Karpas-422 (cell line): ENCODE results near the gene COL4A4. TPM values are rescaled to one million over a fixed set of nuclear protein-coding genes. Genes with fewer than 3 reads are reported as not detected.

ENCODE experiments used
- DNase-seq: peaks from one replicate; pipeline ENCODE4 v3.0.0-alpha.2; 2015
- H2AFZ ChIP-seq: fragments of 200-600 bp; sonication (generic); 2 replicates; pipeline ENCODE4 v1.6.1; 2014; ENCODE audit warnings: antibody characterized with exemption, low read length, mixed read lengths
- H3K27ac ChIP-seq: fragments of 200-600 bp; sonication (generic); 2 replicates; pipeline ENCODE4 v1.5.1; 2014; ENCODE audit warnings: mild to moderate bottlenecking, low read length, moderate library complexity
- H3K27me3 ChIP-seq: fragments of 200-600 bp; sonication (generic); 2 replicates; pipeline ENCODE4 v1.6.1; 2014; ENCODE audit warnings: low read length, mixed read lengths
- H3K36me3 ChIP-seq: fragments of 200-600 bp; sonication (generic); 2 replicates; pipeline ENCODE4 v1.6.1; 2014; ENCODE audit warnings: low read length, mixed read lengths; ENCODE audit not compliant: insufficient read depth
- H3K4me1 ChIP-seq: fragments of 200-600 bp; sonication (generic); 2 replicates; pipeline ENCODE4 v1.6.1; 2014; ENCODE audit warnings: mild to moderate bottlenecking, low read length, mixed read lengths
- H3K4me2 ChIP-seq: fragments of 200-600 bp; sonication (generic); 2 replicates; pipeline ENCODE4 v1.6.1; 2014; ENCODE audit warnings: low read length, low read depth, mild to moderate bottlenecking; ENCODE audit not compliant: poor library complexity, severe bottlenecking
- H3K4me3 ChIP-seq: fragments of 200-600 bp; sonication (generic); 2 replicates; pipeline ENCODE4 v1.5.1; 2014; ENCODE audit warnings: mild to moderate bottlenecking, antibody characterized with exemption, low read length, mixed read lengths
- H3K79me2 ChIP-seq: fragments of 200-600 bp; sonication (generic); 2 replicates; pipeline ENCODE4 v1.6.1; 2014; ENCODE audit warnings: mild to moderate bottlenecking, low read length, mixed read lengths
- H3K9ac ChIP-seq: fragments of 200-600 bp; sonication (generic); 2 replicates; pipeline ENCODE4 v1.6.0; 2014; ENCODE audit warnings: low read length
- H3K9me2 ChIP-seq: fragments of 200-600 bp; sonication (generic), shearing (Covaris generic); replicated peaks from 2 replicates; pipeline ENCODE4 v1.6.0; 2014; ENCODE audit warnings: mild to moderate bottlenecking, low read length, moderate library complexity; ENCODE audit not compliant: insufficient read depth
- H3K9me3 ChIP-seq: fragments of 300-700, 200-600 bp; sonication (generic); 2 replicates; pipeline ENCODE4 v1.6.1; 2014; ENCODE audit warnings: low read length, mixed read lengths
- H4K20me1 ChIP-seq: fragments of 200-600 bp; sonication (generic); 2 replicates; pipeline ENCODE4 v1.6.1; 2014; ENCODE audit warnings: mild to moderate bottlenecking, antibody characterized with exemption, low read length, low read depth; ENCODE audit not compliant: insufficient read depth
- total RNA-seq: library from RNA; depleted of rRNA; stranded (reverse); fragments of >200 nt; shearing (Covaris generic); gene quantifications from 2 replicates; pipeline ENCODE4 v1.2.3, GENCODE V29; 2014; ENCODE audit warnings: low replicate concordance

COL4A4 gene
- total RNA-seq, 1 experiment from 2014 or later = 0.41 TPM

GRCh38 chr2:227146456-227146855, 17.5 kb downstream of the COL4A4 start:
- Histone ChIP-seq H3K27me3 (0 out of 2 replicates have a peak, but pooled peaks cover 3% of the 10 kb centered on the region), H2AFZ (no peak overlapping the region), H3K9ac (no peak overlapping the region), H3K36me3 (no peaks in the 10 kb centered on the region), H3K9me3 (peaks cover 4% of the 10 kb centered on the region), H3K4me2 (no peak overlapping the region), H3K79me2 (no peaks in the 10 kb centered on the region), H3K27ac (no peak overlapping the region), H3K4me3 (no peak overlapping the region), H3K4me1 (no peaks in the 10 kb centered on the region), H4K20me1 (no peaks in the 10 kb centered on the region), H3K9me2 (no peaks in the 10 kb centered on the region)
- DNase-seq = no peak

GRCh38 chr2:227143895-227144294, 20.1 kb downstream of the COL4A4 start:
- Histone ChIP-seq H3K9ac (no peak overlapping the region), H3K79me2 (no peaks in the 10 kb centered on the region), H3K9me3 (peaks cover 4% of the 10 kb centered on the region)

GRCh38 chr2:227141301-227141700, 22.7 kb downstream of the COL4A4 start:
- no peaks in the 10 kb centered on the region for H3K27me3 ChIP-seq
- no peaks in the 10 kb centered on the region for H4K20me1 ChIP-seq
- no peak for DNase-seq
- H3K4me2 ChIP-seq = no peak overlapping the region
- no peaks in the 10 kb centered on the region for H3K9me2 ChIP-seq
- no peaks in the 10 kb centered on the region for H3K36me3 ChIP-seq
- no peak overlapping the region for H2AFZ ChIP-seq
- H3K4me3 ChIP-seq = no peak overlapping the region
- H3K27ac ChIP-seq = no peak overlapping the region
- H3K9me3 ChIP-seq = no peaks in the 10 kb centered on the region
- H3K4me1 ChIP-seq = no peaks in the 10 kb centered on the region
- H3K79me2 ChIP-seq = no peaks in the 10 kb centered on the region
- no peak overlapping the region for H3K9ac ChIP-seq

More at GRCh38 chr2:227143895-227144294, 20.1 kb downstream of the COL4A4 start:
- Histone ChIP-seq H2AFZ (no peak overlapping the region), H3K36me3 (no peaks in the 10 kb centered on the region), H3K4me2 (no peak overlapping the region), H3K9me2 (no peaks in the 10 kb centered on the region), H3K27me3 (0 out of 2 replicates have a peak, but pooled peaks cover 3% of the 10 kb centered on the region), H3K4me3 (no peak overlapping the region), H3K27ac (no peak overlapping the region), H4K20me1 (no peaks in the 10 kb centered on the region), H3K4me1 (no peaks in the 10 kb centered on the region)
- DNase-seq = no peak

- DNase-seq = no peak
- Histone ChIP-seq H3K27ac (no peak overlapping the region), H2AFZ (no peak overlapping the region), H3K27me3 (no peaks in the 10 kb centered on the region), H3K9me3 (no peaks in the 10 kb centered on the region), H3K79me2 (no peaks in the 10 kb centered on the region), H4K20me1 (no peaks in the 10 kb centered on the region), H3K4me2 (no peak overlapping the region), H3K4me3 (no peak overlapping the region), H3K36me3 (no peaks in the 10 kb centered on the region), H3K9me2 (no peaks in the 10 kb centered on the region), H3K4me1 (no peaks in the 10 kb centered on the region), H3K9ac (no peak overlapping the region)
Measured at GRCh38 chr2:227134591-227134990, 29.4 kb downstream of the COL4A4 start.

- Histone ChIP-seq H2AFZ (no peak overlapping the region), H3K4me1 (no peaks in the 10 kb centered on the region), H3K36me3 (no peaks in the 10 kb centered on the region), H3K27me3 (no peaks in the 10 kb centered on the region), H3K9me2 (no peaks in the 10 kb centered on the region), H3K79me2 (no peaks in the 10 kb centered on the region), H3K9me3 (no peaks in the 10 kb centered on the region), H3K9ac (no peak overlapping the region), H3K27ac (no peak overlapping the region), H3K4me3 (no peak overlapping the region), H3K4me2 (no peak overlapping the region), H4K20me1 (no peaks in the 10 kb centered on the region)
- DNase-seq = no peak
Measured at GRCh38 chr2:227132986-227133385, 31.0 kb downstream of the COL4A4 start.

- no peak for DNase-seq
- Histone ChIP-seq H3K4me1 (no peaks in the 10 kb centered on the region), H3K27me3 (no peaks in the 10 kb centered on the region), H3K36me3 (no peaks in the 10 kb centered on the region), H4K20me1 (no peaks in the 10 kb centered on the region), H2AFZ (no peak overlapping the region), H3K4me2 (no peak overlapping the region), H3K27ac (no peak overlapping the region), H3K79me2 (no peaks in the 10 kb centered on the region), H3K9me2 (no peaks in the 10 kb centered on the region), H3K9me3 (no peaks in the 10 kb centered on the region), H3K4me3 (no peak overlapping the region), H3K9ac (no peak overlapping the region)
Measured at GRCh38 chr2:227130636-227131035, 33.4 kb downstream of the COL4A4 start.

GRCh38 chr2:227127201-227127600, 36.8 kb downstream of the COL4A4 start:
- Histone ChIP-seq H2AFZ (no peak overlapping the region), H3K4me3 (no peak overlapping the region), H3K79me2 (no peaks in the 10 kb centered on the region), H3K9ac (no peak overlapping the region), H3K4me2 (no peak overlapping the region), H3K9me2 (no peaks in the 10 kb centered on the region), H4K20me1 (no peaks in the 10 kb centered on the region), H3K36me3 (no peaks in the 10 kb centered on the region), H3K27ac (no peak overlapping the region), H3K9me3 (no peaks in the 10 kb centered on the region), H3K27me3 (no peaks in the 10 kb centered on the region), H3K4me1 (no peaks in the 10 kb centered on the region)
- no peak for DNase-seq

- no peak for DNase-seq
- no peaks in the 10 kb centered on the region for H3K9me3 ChIP-seq
Measured at GRCh38 chr2:227125506-227125905, 38.5 kb downstream of the COL4A4 start.

GRCh38 chr2:227124811-227125210, 39.2 kb downstream of the COL4A4 start:
- Histone ChIP-seq H3K27me3 (no peaks in the 10 kb centered on the region), H3K36me3 (no peaks in the 10 kb centered on the region), H2AFZ (no peak overlapping the region), H3K79me2 (no peaks in the 10 kb centered on the region), H3K4me1 (no peaks in the 10 kb centered on the region), H3K9me3 (no peaks in the 10 kb centered on the region), H3K9me2 (no peaks in the 10 kb centered on the region), H3K4me3 (no peak overlapping the region), H4K20me1 (no peaks in the 10 kb centered on the region), H3K4me2 (no peak overlapping the region), H3K9ac (no peak overlapping the region), H3K27ac (no peak overlapping the region)
- no peak for DNase-seq

More at GRCh38 chr2:227125506-227125905, 38.5 kb downstream of the COL4A4 start:
- Histone ChIP-seq H4K20me1 (no peaks in the 10 kb centered on the region), H3K79me2 (no peaks in the 10 kb centered on the region), H3K4me1 (no peaks in the 10 kb centered on the region), H3K4me2 (no peak overlapping the region), H3K27ac (no peak overlapping the region), H3K27me3 (no peaks in the 10 kb centered on the region), H3K9me2 (no peaks in the 10 kb centered on the region), H2AFZ (no peak overlapping the region), H3K9ac (no peak overlapping the region), H3K4me3 (no peak overlapping the region), H3K36me3 (no peaks in the 10 kb centered on the region)
